NT2/D1 (cell line): ENCODE measurements around the gene PLXNA4.

Experiments used
- DNase-seq: peaks from one replicate; pipeline ENCODE4 v3.0.0-alpha.2; 2011; ENCODE audit warnings: low read depth, low spot score
- H3K27me3 ChIP-seq: 2 replicates; pipeline ENCODE4 v1.6.0; 2011; ENCODE audit warnings: mild to moderate bottlenecking; ENCODE audit not compliant: insufficient read length, insufficient read depth
- H3K36me3 ChIP-seq: 2 replicates; pipeline ENCODE4 v1.6.1; 2011; ENCODE audit warnings: mild to moderate bottlenecking, low read length, mixed read lengths; ENCODE audit not compliant: insufficient read depth, insufficient read length
- H3K4me1 ChIP-seq: 2 replicates; pipeline ENCODE4 v1.5.1; 2011; ENCODE audit not compliant: insufficient read depth, insufficient read length
- H3K4me3 ChIP-seq: 2 replicates; pipeline ENCODE4 v1.5.1; 2011; ENCODE audit warnings: low read depth; ENCODE audit not compliant: insufficient read length
- H3K9ac ChIP-seq: 2 replicates; pipeline ENCODE4 v1.6.0; 2011; ENCODE audit warnings: low read depth; ENCODE audit not compliant: insufficient read length
- H3K9me3 ChIP-seq: 2 replicates; pipeline ENCODE4 v1.5.1; 2011; ENCODE audit warnings: mild to moderate bottlenecking, low read length; ENCODE audit not compliant: insufficient read depth
- SUZ12 ChIP-seq: IDR thresholded peaks from 2 replicates; pipeline ENCODE4 v1.6.1; 2011; ENCODE audit not compliant: insufficient read length, insufficient read depth; ENCODE audit errors: extremely low read depth
- YY1 ChIP-seq: IDR thresholded peaks from 2 replicates; pipeline ENCODE4 v1.6.1; 2011; ENCODE audit not compliant: insufficient read length, insufficient read depth
- ZNF274 ChIP-seq: IDR thresholded peaks from 2 replicates; pipeline ENCODE4 v1.6.1; 2011; ENCODE audit warnings: mild to moderate bottlenecking, low read depth, low read length

Gene PLXNA4

GRCh38 chr7:132412435-132412834, 163.8 kb downstream of the PLXNA4 start:
- H3K9me3 ChIP-seq: no peaks in the 10 kb centered on the region
- TF ChIP-seq SUZ12 (no peak), ZNF274 (no peak), YY1 (no peak)
- no peak overlapping the region for H3K4me3 ChIP-seq
- no peaks in the 10 kb centered on the region for H3K4me1 ChIP-seq
- no peak overlapping the region for H3K9ac ChIP-seq
- DNase-seq: no peak
- no peaks in the 10 kb centered on the region for H3K27me3 ChIP-seq
- no peaks in the 10 kb centered on the region for H3K36me3 ChIP-seq

GRCh38 chr7:132410861-132411541, 165.3 kb downstream of the PLXNA4 start:
- no peak for TF ChIP-seq YY1
- TF ChIP-seq ZNF274: no peak
- TF ChIP-seq SUZ12: no peak
- DNase-seq: no peak

GRCh38 chr7:132410385-132410784, 165.9 kb downstream of the PLXNA4 start:
- Histone ChIP-seq H3K9ac (no peak overlapping the region), H3K4me3 (no peak overlapping the region), H3K36me3 (no peaks in the 10 kb centered on the region), H3K9me3 (no peaks in the 10 kb centered on the region), H3K4me1 (no peaks in the 10 kb centered on the region), H3K27me3 (no peaks in the 10 kb centered on the region)
- no peak for TF ChIP-seq SUZ12
- no peak for TF ChIP-seq YY1
- no peak for TF ChIP-seq ZNF274
- no peak for DNase-seq

More at GRCh38 chr7:132410861-132411541, 165.3 kb downstream of the PLXNA4 start:
- Histone ChIP-seq H3K9ac (no peak overlapping the region), H3K4me3 (no peak overlapping the region), H3K36me3 (no peaks in the 10 kb centered on the region), H3K4me1 (no peaks in the 10 kb centered on the region), H3K27me3 (no peaks in the 10 kb centered on the region), H3K9me3 (no peaks in the 10 kb centered on the region)

- H3K36me3 ChIP-seq: no peaks in the 10 kb centered on the region
- H3K27me3 ChIP-seq: no peaks in the 10 kb centered on the region
- TF ChIP-seq ZNF274: no peak
- TF ChIP-seq YY1: no peak
- TF ChIP-seq SUZ12: no peak
- no peak overlapping the region for H3K4me3 ChIP-seq
- no peak for DNase-seq
- H3K9ac ChIP-seq: no peak overlapping the region
- peaks cover 9% of the 10 kb centered on the region for H3K4me1 ChIP-seq
- no peaks in the 10 kb centered on the region for H3K9me3 ChIP-seq
Measured at GRCh38 chr7:132407764-132408163, 168.5 kb downstream of the PLXNA4 start.

- Histone ChIP-seq H3K36me3 (no peaks in the 10 kb centered on the region), H3K4me1 (peaks cover 9% of the 10 kb centered on the region), H3K27me3 (no peaks in the 10 kb centered on the region), H3K4me3 (no peak overlapping the region), H3K9ac (no peak overlapping the region), H3K9me3 (no peaks in the 10 kb centered on the region)
- DNase-seq: no peak
- TF ChIP-seq ZNF274 (no peak), SUZ12 (no peak), YY1 (no peak)
Measured at GRCh38 chr7:132406039-132406438, 170.2 kb downstream of the PLXNA4 start.

- H3K9ac ChIP-seq: no peak overlapping the region
- no peak for DNase-seq
- peaks cover 11% of the 10 kb centered on the region for H3K4me1 ChIP-seq
- no peak overlapping the region for H3K4me3 ChIP-seq
- no peaks in the 10 kb centered on the region for H3K36me3 ChIP-seq
- no peaks in the 10 kb centered on the region for H3K9me3 ChIP-seq
- no peaks in the 10 kb centered on the region for H3K27me3 ChIP-seq
- TF ChIP-seq SUZ12 (no peak), ZNF274 (no peak), YY1 (no peak)
Measured at GRCh38 chr7:132404261-132404660, 172.0 kb downstream of the PLXNA4 start.

- no peak for DNase-seq
- TF ChIP-seq ZNF274 (no peak), SUZ12 (no peak), YY1 (no peak)
- Histone ChIP-seq H3K9me3 (no peaks in the 10 kb centered on the region), H3K4me1 (peaks cover 11% of the 10 kb centered on the region), H3K9ac (no peak overlapping the region), H3K27me3 (no peaks in the 10 kb centered on the region), H3K4me3 (no peak overlapping the region), H3K36me3 (no peaks in the 10 kb centered on the region)
Measured at GRCh38 chr7:132403465-132404110, 172.7 kb downstream of the PLXNA4 start.
